Stimulated activated CD4-positive, alpha-beta T cell treated with anti-CD3 and anti-CD28 coated beads, Interleukin-15, amount 100 ng/mL, for 1 hour (primary cell): ENCODE measurements around the gene GDNF.
"Not testable (repeated sequence)": the region's sequence is repeated elsewhere in the genome, so short reads cannot be mapped to it uniquely, and the experiment has no call there.

Experiments used
- DNase-seq, 2 donors: peaks; one replicate each; pipeline ENCODE4 v3.0.0-alpha.2; 2020; ENCODE audit warnings: low read depth in 1 of 2, low spot score in 1 of 2

Gene GDNF

GRCh38 chr5:37786862-37787519 is 52.9 kb downstream of the GDNF start:
- DNase-seq: no peak

GRCh38 chr5:37786416-37786815 is 53.4 kb downstream of the GDNF start:
- no peak for DNase-seq

GRCh38 chr5:37781409-37781808 is 58.4 kb downstream of the GDNF start:
- DNase-seq: not testable (repeated sequence)

GRCh38 chr5:37777432-37778130 is 62.3 kb downstream of the GDNF start:
- DNase-seq: no peak

- DNase-seq: no peak
These were observed 63.0 kb downstream of the GDNF start for GRCh38 chr5:37776826-37777225.

- no peak for DNase-seq
These were observed 64.8 kb downstream of the GDNF start for GRCh38 chr5:37774912-37775483.

GRCh38 chr5:37773809-37774208 is 66.0 kb downstream of the GDNF start:
- no peak for DNase-seq

GRCh38 chr5:37772255-37772654 is 67.6 kb downstream of the GDNF start:
- no peak for DNase-seq

- no peak for DNase-seq
These were observed 68.1 kb downstream of the GDNF start for GRCh38 chr5:37771731-37772130.

- no peak for DNase-seq
These were observed 68.6 kb downstream of the GDNF start for GRCh38 chr5:37771203-37771611.

GRCh38 chr5:37770786-37771185 is 69.1 kb downstream of the GDNF start:
- no peak for DNase-seq

GRCh38 chr5:37769840-37770239 is 70.0 kb downstream of the GDNF start:
- DNase-seq: no peak

GRCh38 chr5:37769108-37769507 is 70.7 kb downstream of the GDNF start:
- DNase-seq: no peak

- DNase-seq: no peak
These were observed 71.5 kb downstream of the GDNF start for GRCh38 chr5:37768371-37768770.

- no peak for DNase-seq
These were observed 71.9 kb downstream of the GDNF start for GRCh38 chr5:37767961-37768360.

GRCh38 chr5:37767251-37767650 is 72.6 kb downstream of the GDNF start:
- DNase-seq: no peak
